ENCODE results near the gene FBF1. TPM values are rescaled to one million over a fixed set of nuclear protein-coding genes. Genes with fewer than 3 reads are reported as not detected.

Gene FBF1
- total and polyA plus RNA-seq, 2 donors (not counting 3 experiments of a cell fraction or from before 2014, with no cell fraction given): 4.9 to 9.4 TPM

- peak; percentile 96 for DNase-seq (ENCODE audit: low read depth, low spot score)
- Histone ChIP-seq H3K27me3 (ENCODE audit: control insufficient read depth in 2 of 2, insufficient read depth in 2 of 2, low read length in 2 of 2) (no peaks in the 10 kb centered on the region), H4K20me1 (replicated peaks; ENCODE audit: control insufficient read depth, extremely low read depth, insufficient read depth, low read length) (no peaks in the 10 kb centered on the region), H3K36me3 (ENCODE audit: control insufficient read depth in 2 of 2, extremely low read depth in 1 of 2, insufficient read depth in 2 of 2, low read length in 2 of 2) (peaks cover 7 to 17% of the 10 kb centered on the region in 2 experiments), H3K4me1 (ENCODE audit: control insufficient read depth, extremely low read depth, insufficient read depth, low read length) (peaks cover 14% of the 10 kb centered on the region), H3K4me3 (replicated peaks in 1 of 3; ENCODE audit: insufficient read depth in 1 of 3, low read depth in 1 of 3, low read length in 3 of 3) (peak within 1 kb of the TSS; percentile 61 to 90 (median 77)), H3K79me2 (ENCODE audit: control insufficient read depth, insufficient read depth, low read length) (peaks cover 9% of the 10 kb centered on the region), H3K9ac (replicated peaks; ENCODE audit: extremely low read depth, insufficient read depth, low read length) (peak within 1 kb of the TSS; percentile 83), H2AFZ (ENCODE audit: low read depth, low read length) (peak within 1 kb of the TSS; percentile 94), H3K4me2 (ENCODE audit: insufficient read depth, low read length) (peak within 1 kb of the TSS; percentile 80), H3K27ac (ENCODE audit: insufficient read depth, low read depth, low read length) (peak within 1 kb of the TSS; percentile 74), H3K9me3 (replicated peaks; ENCODE audit: control insufficient read depth, insufficient read depth, low read length) (no peaks in the 10 kb centered on the region), H3K9me1 (replicated peaks; ENCODE audit: control insufficient read depth, extremely low read depth, insufficient read depth, low read length) (no peaks in the 10 kb centered on the region)
- ChIA-PET POLR2A (interaction anchor here (0.8 to 1.3 kb wide), 3 partner anchors 10 to 125 kb away, joined by 3 to 7 read pairs (median 3); partner anchors contain the start of gene FBF1), CTCF (interaction anchor here (0.8 to 3.6 kb wide), 23 partner anchors 9 to 469 kb away, joined by 3 to 95 read pairs (median 6); partner anchors contain the start of genes CDK3, EXOC7, FBF1 and TRIM65)
- TF ChIP-seq CTCF (IDR thresholded peaks at IDR 0.05; ENCODE audit: extremely low read depth in 1 of 2, insufficient read depth in 1 of 2, low read depth in 1 of 2, low read length in 2 of 2) (peak; percentile 97 to 99), FOS (IDR thresholded peaks at IDR 0.05; ENCODE audit: borderline replicate concordance, insufficient read depth, low read length) (no peak), POLR2AphosphoS5 (IDR thresholded peaks at IDR 0.05; ENCODE audit: insufficient read depth, low read depth, low read length) (peak; percentile 81), MAX (IDR thresholded peaks at IDR 0.05; ENCODE audit: insufficient read depth, insufficient read length) (peak; percentile 38), GATA2 (IDR thresholded peaks at IDR 0.05; ENCODE audit: insufficient read depth, insufficient read length, low read depth, low read length) (no peak)
- peak; percentile 92 for FAIRE-seq
- dilution Hi-C loops (cut with MboI; ENCODE audit: extremely low pct_ligation_motif_present, low sequenced_read_pairs) (no loop called here), intact Hi-C loops (cut with micrococcal nuclease) (loop anchor here (1.0 to 2.0 kb wide), 6 partner anchors 28 to 363 kb away; partner anchors contain the start of genes ACOX1, FBF1 and TEN1)
- TSS peak; percentile 58 for BruUV-seq (replicated peaks)
These were observed 35.9 kb downstream of the FBF1 start, which contains the start of gene MRPL38 for GRCh38 chr17:75904749-75905521. Gene MRPL38 (minus strand): TSS chr17:75904884. CDS start chr17:75904875, 9 bp downstream.

All from endothelial cell of umbilical vein (primary cell).